Activated naive CD4-positive, alpha-beta T cell treated with anti-CD3 and anti-CD28 coated beads, Interleukin-2, amount 50 U/mL, for 72 hours (primary cell): Measurements from ENCODE around the gene BCCIP. TPM values are rescaled to one million over a fixed set of nuclear protein-coding genes. Genes with fewer than 3 reads are reported as not detected.

Experiments used
- ATAC-seq, 2 donors: fragments of 150-1000 bp; cut with Tn5 transposase; 2 replicates each; pipeline ENCODE4 v1.10.0; 2021; ENCODE audit warnings: mild to moderate bottlenecking in 2 of 2, moderate library complexity in 2 of 2
- DNase-seq, 2 donors: peaks; one replicate each; pipeline ENCODE4 v3.0.0; 2021 to 2022; ENCODE audit warnings: low spot score in 2 of 2
- H3K27ac Mint-ChIP-seq, 2 donors: one replicate each; pipeline ENCODE4 v1.8.0; 2022; ENCODE audit warnings: mild to moderate bottlenecking in 2 of 2, mixed read lengths in 2 of 2
- H3K36me3 Mint-ChIP-seq, 2 donors: one replicate each; pipeline ENCODE4 v1.8.0; 2022; ENCODE audit warnings: mixed read lengths in 2 of 2
- H3K9me3 Mint-ChIP-seq, 2 donors: one replicate each; pipeline ENCODE4 v1.8.0; 2022; ENCODE audit warnings: mixed read lengths in 2 of 2
- total RNA-seq, 2 donors: library from RNA; stranded (reverse); gene quantifications; one replicate each; pipeline ENCODE4 v1.2.3, GENCODE V29; 2022

BCCIP gene
- total RNA-seq, 2 donors from 2014 or later: 88.2 to 96.5 TPM

GRCh38 chr10:125823663-125824251 lies 411 bp downstream of the BCCIP start:
- Mint-ChIP-seq H3K9me3 (no peaks in the 10 kb centered on the region), H3K36me3 (peaks cover 14 to 22% of the 10 kb centered on the region in 2 donors), H3K27ac (no peak overlapping the region)
- peak in 1 of 2 donors; percentile 17 for DNase-seq
- peak; percentile 1 to 7 for ATAC-seq

DNA sequence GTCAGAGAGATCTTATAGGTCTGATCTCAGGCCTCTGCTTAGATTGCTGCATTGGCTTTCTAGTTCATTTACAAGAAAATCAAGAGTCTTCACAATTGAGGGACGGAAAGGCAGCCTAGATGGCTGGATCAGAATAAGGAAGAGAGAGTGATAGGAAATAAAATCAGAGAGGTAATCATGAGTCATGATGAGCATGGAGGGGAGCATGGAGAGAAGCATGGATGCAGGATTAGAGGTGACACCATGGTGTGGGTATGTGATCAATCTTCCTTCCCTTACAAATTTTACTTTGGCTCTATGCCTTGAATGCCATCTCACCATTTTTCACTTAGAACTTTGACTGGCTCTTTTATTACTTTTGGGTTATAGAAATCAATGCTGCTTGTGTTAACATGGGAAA lies 1.4 kb downstream of the BCCIP start:
- ATAC-seq (no peak), DNase-seq (no peak)

DNA sequence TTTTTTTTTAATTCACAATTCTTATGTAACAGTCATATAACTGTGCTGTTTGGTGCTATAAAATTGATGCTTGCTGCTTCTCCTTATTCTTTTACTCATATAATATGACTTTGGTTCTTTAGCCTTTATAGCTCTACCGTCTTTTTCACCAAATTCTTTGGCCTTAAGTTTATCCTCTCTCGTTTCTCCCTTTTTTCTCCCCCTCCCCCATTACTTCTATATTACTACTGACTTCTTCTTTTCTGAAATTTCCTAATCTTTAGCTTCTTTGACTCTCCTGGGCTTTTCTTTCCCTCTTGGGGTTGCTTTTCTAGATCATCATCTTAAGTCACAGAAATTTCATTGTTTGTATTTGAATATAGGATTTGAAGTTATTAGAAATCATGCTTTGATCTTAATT lies 3.8 kb downstream of the BCCIP start:
- DNase-seq (no peak), ATAC-seq (no peak)
- no peaks in the 10 kb centered on the region for H3K9me3 Mint-ChIP-seq
- H3K36me3 Mint-ChIP-seq: peaks cover 9 to 26% of the 10 kb centered on the region in 2 donors
- peak overlapping the region in 1 of 2 donors; percentile 41 for H3K27ac Mint-ChIP-seq

More for the DNA sequence above, 1.4 kb downstream of the BCCIP start:
- Mint-ChIP-seq H3K9me3 (no peaks in the 10 kb centered on the region), H3K36me3 (peaks cover 14 to 29% of the 10 kb centered on the region in 2 donors), H3K27ac (no peak overlapping the region)

GRCh38 chr10:125828311-125828710 lies 5.0 kb downstream of the BCCIP start:
- H3K36me3 Mint-ChIP-seq: peaks cover 9 to 26% of the 10 kb centered on the region in 2 donors
- ATAC-seq (peak; percentile 61 to 75), DNase-seq (no peak)
- H3K27ac Mint-ChIP-seq: peak overlapping the region; percentile 33 to 75
- H3K9me3 Mint-ChIP-seq: no peaks in the 10 kb centered on the region

- H3K36me3 Mint-ChIP-seq: peaks cover 10 to 26% of the 10 kb centered on the region in 2 donors
- no peaks in the 10 kb centered on the region for H3K9me3 Mint-ChIP-seq
- DNase-seq (no peak), ATAC-seq (no peak)
- peak overlapping the region in 1 of 2 donors; percentile 75 for H3K27ac Mint-ChIP-seq
Measured at GRCh38 chr10:125836746-125837145, 13.4 kb downstream of the BCCIP start.

DNA sequence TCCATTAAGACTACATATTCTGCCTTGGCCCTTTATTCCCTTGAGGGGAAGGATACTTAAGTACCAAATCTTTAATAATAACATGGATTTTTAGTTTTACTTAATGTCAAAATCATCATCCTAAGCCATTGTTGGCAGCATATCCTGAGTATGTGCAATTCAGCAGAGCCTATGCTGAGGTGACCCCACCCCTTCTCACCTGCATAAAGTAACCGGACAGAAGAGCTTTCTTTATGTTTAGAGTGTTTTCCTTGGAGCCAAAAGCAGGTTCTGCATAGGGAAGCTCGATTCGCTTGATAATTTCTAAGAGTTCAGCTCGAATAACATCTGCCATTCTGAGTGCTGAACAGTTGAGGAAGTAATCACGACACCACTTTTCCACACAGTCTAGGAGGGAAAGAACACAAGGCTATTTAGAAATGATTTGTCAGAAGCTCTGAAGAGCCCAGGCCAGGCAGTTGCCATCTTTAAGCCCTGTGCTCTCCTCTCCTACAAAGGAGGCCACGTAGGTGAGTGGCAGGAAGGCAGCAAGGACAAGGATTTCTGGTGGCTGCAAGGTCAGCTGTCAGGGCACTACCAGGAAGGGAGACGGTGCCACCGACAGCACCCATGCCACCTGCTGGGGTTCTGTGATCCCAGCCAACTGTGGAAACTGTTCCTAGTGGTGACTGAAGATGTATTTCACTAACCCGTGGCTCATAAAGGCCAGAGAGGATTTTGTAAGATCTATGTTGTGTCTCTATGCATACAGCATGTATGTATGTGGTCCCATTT lies 15.6 kb downstream of the BCCIP start:
- DNase-seq (no peak), ATAC-seq (no peak)
- H3K36me3 Mint-ChIP-seq: peaks cover 9 to 20% of the 10 kb centered on the region in 2 donors
- peak overlapping the region; percentile 63 to 90 for H3K27ac Mint-ChIP-seq
- no peaks in the 10 kb centered on the region for H3K9me3 Mint-ChIP-seq

- Mint-ChIP-seq H3K9me3 (no peaks in the 10 kb centered on the region), H3K27ac (peak overlapping the region; percentile 2 to 79), H3K36me3 (peaks cover 7 to 18% of the 10 kb centered on the region in 2 donors)
- no peak for DNase-seq
- ATAC-seq: no peak
Measured at GRCh38 chr10:125840406-125840805, 17.1 kb downstream of the BCCIP start.

GRCh38 chr10:125840955-125841354 lies 17.6 kb downstream of the BCCIP start:
- Mint-ChIP-seq H3K36me3 (peaks cover 7 to 18% of the 10 kb centered on the region in 2 donors), H3K27ac (no peak overlapping the region), H3K9me3 (no peaks in the 10 kb centered on the region)
- ATAC-seq: no peak
- DNase-seq: no peak

GRCh38 chr10:125843603-125844329 lies 20.4 kb downstream of the BCCIP start:
- Mint-ChIP-seq H3K36me3 (peaks cover 7 to 12% of the 10 kb centered on the region in 2 donors), H3K9me3 (no peaks in the 10 kb centered on the region), H3K27ac (no peak overlapping the region)
- DNase-seq: no peak
- ATAC-seq: no peak

- ATAC-seq (no peak), DNase-seq (no peak)
- H3K27ac Mint-ChIP-seq: no peak overlapping the region
- H3K36me3 Mint-ChIP-seq: peaks cover 7 to 12% of the 10 kb centered on the region in 2 donors
- H3K9me3 Mint-ChIP-seq: no peaks in the 10 kb centered on the region
Measured at GRCh38 chr10:125844751-125845221, 21.4 kb downstream of the BCCIP start.

GRCh38 chr10:125845617-125846016 lies 22.3 kb downstream of the BCCIP start:
- Mint-ChIP-seq H3K36me3 (peaks cover 8 to 9% of the 10 kb centered on the region in 2 donors), H3K9me3 (no peaks in the 10 kb centered on the region), H3K27ac (peak overlapping the region; percentile 27 to 89)
- ATAC-seq: no peak
- no peak for DNase-seq

GRCh38 chr10:125846894-125847293 lies 23.5 kb downstream of the BCCIP start:
- Mint-ChIP-seq H3K36me3 (peaks cover 14 to 15% of the 10 kb centered on the region in 2 donors), H3K27ac (no peak overlapping the region), H3K9me3 (no peaks in the 10 kb centered on the region)
- no peak for ATAC-seq
- no peak for DNase-seq

- peaks cover 12 to 14% of the 10 kb centered on the region in 2 donors for H3K36me3 Mint-ChIP-seq
- no peak overlapping the region for H3K27ac Mint-ChIP-seq
- no peak for DNase-seq
- no peaks in the 10 kb centered on the region for H3K9me3 Mint-ChIP-seq
- ATAC-seq: no peak
Measured at GRCh38 chr10:125848371-125848770, 25.0 kb downstream of the BCCIP start.

DNA sequence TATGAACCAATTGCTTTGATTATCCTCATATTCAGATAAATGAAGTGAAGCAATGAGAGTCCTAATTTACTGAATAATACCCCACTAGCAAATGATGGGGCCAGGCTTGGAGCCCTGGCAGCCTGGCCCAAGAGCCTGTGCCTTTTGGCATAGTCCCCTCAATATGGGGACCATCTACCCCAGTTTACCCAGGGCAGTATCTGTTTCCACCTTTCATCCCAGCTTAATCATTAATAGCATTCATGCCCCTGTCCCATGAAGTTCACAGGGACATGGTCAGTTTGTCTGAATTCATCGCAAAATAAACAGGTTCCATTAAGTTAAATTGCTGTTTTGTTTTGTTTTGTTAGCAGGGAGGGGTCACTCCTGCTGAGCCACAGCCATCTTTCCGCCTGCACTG lies 25.5 kb downstream of the BCCIP start:
- ATAC-seq: no peak
- no peak for DNase-seq
- H3K9me3 Mint-ChIP-seq: no peaks in the 10 kb centered on the region
- H3K36me3 Mint-ChIP-seq: peaks cover 12 to 14% of the 10 kb centered on the region in 2 donors
- no peak overlapping the region for H3K27ac Mint-ChIP-seq

DNA sequence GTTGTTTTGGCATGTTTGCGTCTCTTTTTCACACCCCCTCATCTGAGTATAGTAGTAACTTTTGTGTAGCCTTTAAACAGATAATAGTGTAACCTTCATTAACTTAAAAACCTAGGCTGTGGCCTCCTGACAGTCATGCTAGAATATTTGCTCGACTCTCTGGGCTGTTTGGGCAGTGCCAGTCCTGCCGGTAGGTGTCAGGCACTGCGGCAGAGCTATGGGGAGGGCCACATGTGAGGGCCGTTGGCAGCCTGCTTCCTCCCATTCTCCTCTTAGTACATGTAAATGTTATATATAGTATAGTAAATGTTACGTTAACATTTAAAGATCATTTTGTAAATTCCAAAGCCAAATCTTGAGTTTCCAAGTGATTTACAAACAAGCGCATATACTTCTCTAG lies 26.1 kb downstream of the BCCIP start:
- ATAC-seq (no peak), DNase-seq (no peak)
- Mint-ChIP-seq H3K36me3 (peaks cover 12 to 14% of the 10 kb centered on the region in 2 donors), H3K9me3 (no peaks in the 10 kb centered on the region), H3K27ac (no peak overlapping the region)

GRCh38 chr10:125850766-125851731 lies 27.7 kb downstream of the BCCIP start:
- Mint-ChIP-seq H3K36me3 (peaks cover 12 to 14% of the 10 kb centered on the region in 2 donors), H3K9me3 (no peaks in the 10 kb centered on the region), H3K27ac (peak overlapping the region; percentile 30 to 77)
- no peak for DNase-seq
- ATAC-seq: no peak
